Endodermal cell (in vitro differentiated cells): Measurements from ENCODE around the gene PLXDC1. TPM values are rescaled to one million over a fixed set of nuclear protein-coding genes. Genes with fewer than 3 reads are reported as not detected.

ENCODE experiments used
- DNase-seq: peaks from one replicate; pipeline ENCODE4 v3.0.0-alpha.2; 2017
- H3K27ac ChIP-seq: 2 replicates; pipeline ENCODE4 v1.5.1; 2013; ENCODE audit warnings: mild to moderate bottlenecking, low read depth, low read length, moderate library complexity
- H3K27me3 ChIP-seq: 2 replicates; pipeline ENCODE4 v1.6.1; 2013; ENCODE audit warnings: mild to moderate bottlenecking, low read length, moderate library complexity; ENCODE audit not compliant: insufficient read depth, control insufficient read depth, poor library complexity, severe bottlenecking
- H3K36me3 ChIP-seq: 2 replicates; pipeline ENCODE4 v1.7.0; 2013; ENCODE audit warnings: mild to moderate bottlenecking, low read length, moderate library complexity; ENCODE audit not compliant: control insufficient read depth, insufficient read depth
- H3K4me1 ChIP-seq: one replicate; pipeline ENCODE4 v1.7.0; 2013; ENCODE audit warnings: low read length; ENCODE audit not compliant: control insufficient read depth, insufficient read depth
- H3K4me3 ChIP-seq: 2 replicates; pipeline ENCODE4 v1.5.1; 2013; ENCODE audit warnings: mild to moderate bottlenecking, low read length, moderate library complexity
- H3K9ac ChIP-seq: 2 replicates; pipeline ENCODE4 v1.6.1; 2013; ENCODE audit warnings: mild to moderate bottlenecking, low read length, moderate library complexity; ENCODE audit not compliant: poor library complexity, severe bottlenecking; ENCODE audit errors: extremely low read depth
- H3K9me3 ChIP-seq: 2 replicates; pipeline ENCODE4 v1.6.1; 2013; ENCODE audit warnings: mild to moderate bottlenecking, low read length, moderate library complexity; ENCODE audit not compliant: control insufficient read depth
- H3K27ac Mint-ChIP-seq: 2 replicates; pipeline ENCODE4 v1.8.0; 2020; ENCODE audit warnings: mixed read lengths
- H3K27me3 Mint-ChIP-seq: 2 replicates; pipeline ENCODE4 v1.8.0; 2021; ENCODE audit warnings: mild to moderate bottlenecking, mixed read lengths; ENCODE audit not compliant: insufficient read depth
- H3K36me3 Mint-ChIP-seq: 2 replicates; pipeline ENCODE4 v1.8.0; 2020; ENCODE audit warnings: low read depth, mixed read lengths
- H3K4me1 Mint-ChIP-seq: 2 replicates; pipeline ENCODE4 v1.8.0; 2020; ENCODE audit warnings: mixed read lengths
- H3K4me3 Mint-ChIP-seq: 2 replicates; pipeline ENCODE4 v1.8.0; 2020; ENCODE audit warnings: mild to moderate bottlenecking, moderate library complexity, mixed read lengths
- H3K9me3 Mint-ChIP-seq: 2 replicates; pipeline ENCODE4 v1.8.0; 2020; ENCODE audit warnings: mild to moderate bottlenecking, mixed read lengths
- WGBS, 2 experiments: methylation state at CpG; one replicate each; pipeline versions ENCODE4 v1.1.5 to v1.1.7; 2013; ENCODE audit warnings: missing lambda C conversion rate in 2 of 2, mixed read lengths in 1 of 2; ENCODE audit not compliant: insufficient coverage in 1 of 2, insufficient read length in 1 of 2; 5-methylcytosine and 5-hydroxymethylcytosine counted together
- total RNA-seq, 2 donors: library from RNA; stranded (reverse); fragmentation: NEBNext Ultra II Directional in 1 of 2; extraction: Animal tissue kit (Norgen Biotek cat#: 25700) in 1 of 2; gene quantifications; 2 replicates in 1 of 2; 3 replicates in 1 of 2; pipeline ENCODE4 v1.2.1, GENCODE V29; 2021
- TF ChIP-seq, protein P1 (sequence below): fragments of 200-600 bp; sonication (generic); conservative IDR thresholded peaks from 2 replicates; pipeline ENCODE4 v1.5.0; 2021; ENCODE audit warnings: antibody characterized with exemption, mild to moderate bottlenecking

PLXDC1 gene
- total RNA-seq, 2 donors from 2014 or later = 9.0 TPM

DNA sequence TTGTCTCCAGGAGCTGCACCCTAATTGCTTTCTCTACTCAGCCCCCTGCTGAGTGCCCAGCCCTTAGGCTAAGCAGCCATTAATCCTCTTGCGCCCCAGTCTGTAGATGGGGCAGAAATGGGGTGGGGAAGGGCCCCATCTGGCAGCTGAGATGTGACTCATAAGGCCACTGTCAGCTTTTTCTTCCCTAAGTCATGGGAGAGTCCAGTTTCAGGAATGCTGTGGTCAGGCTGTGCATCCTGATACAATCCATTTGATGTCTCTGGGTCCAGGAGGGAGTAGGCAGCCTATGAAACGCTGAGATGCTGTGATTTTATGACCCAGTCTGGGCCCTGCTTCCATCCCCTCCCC is 12.3 kb downstream of the PLXDC1 start:
- no peaks in the 10 kb centered on the region for H3K4me1 ChIP-seq
- no peaks in the 10 kb centered on the region for H3K27me3 ChIP-seq
- DNase-seq = no peak
- H3K4me3 ChIP-seq = no peak overlapping the region
- no peak overlapping the region for H3K27ac ChIP-seq
- H3K4me1 Mint-ChIP-seq = no peaks in the 10 kb centered on the region
- peaks cover 3% of the 10 kb centered on the region for H3K9me3 Mint-ChIP-seq
- no peaks in the 10 kb centered on the region for H3K36me3 Mint-ChIP-seq
- H3K36me3 ChIP-seq = no peaks in the 10 kb centered on the region
- peaks cover 5% of the 10 kb centered on the region for H3K9me3 ChIP-seq
- H3K9ac ChIP-seq = no peak overlapping the region
- H3K4me3 Mint-ChIP-seq = no peak overlapping the region
- 91 to 100% methylated on average over 2 of the region's 2 CpGs for WGBS, 2 experiments
- no peaks in the 10 kb centered on the region for H3K27me3 Mint-ChIP-seq
- TF ChIP-seq, protein P1, sequence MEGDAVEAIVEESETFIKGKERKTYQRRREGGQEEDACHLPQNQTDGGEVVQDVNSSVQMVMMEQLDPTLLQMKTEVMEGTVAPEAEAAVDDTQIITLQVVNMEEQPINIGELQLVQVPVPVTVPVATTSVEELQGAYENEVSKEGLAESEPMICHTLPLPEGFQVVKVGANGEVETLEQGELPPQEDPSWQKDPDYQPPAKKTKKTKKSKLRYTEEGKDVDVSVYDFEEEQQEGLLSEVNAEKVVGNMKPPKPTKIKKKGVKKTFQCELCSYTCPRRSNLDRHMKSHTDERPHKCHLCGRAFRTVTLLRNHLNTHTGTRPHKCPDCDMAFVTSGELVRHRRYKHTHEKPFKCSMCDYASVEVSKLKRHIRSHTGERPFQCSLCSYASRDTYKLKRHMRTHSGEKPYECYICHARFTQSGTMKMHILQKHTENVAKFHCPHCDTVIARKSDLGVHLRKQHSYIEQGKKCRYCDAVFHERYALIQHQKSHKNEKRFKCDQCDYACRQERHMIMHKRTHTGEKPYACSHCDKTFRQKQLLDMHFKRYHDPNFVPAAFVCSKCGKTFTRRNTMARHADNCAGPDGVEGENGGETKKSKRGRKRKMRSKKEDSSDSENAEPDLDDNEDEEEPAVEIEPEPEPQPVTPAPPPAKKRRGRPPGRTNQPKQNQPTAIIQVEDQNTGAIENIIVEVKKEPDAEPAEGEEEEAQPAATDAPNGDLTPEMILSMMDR = no peak
- no peak overlapping the region for H3K27ac Mint-ChIP-seq

DNA sequence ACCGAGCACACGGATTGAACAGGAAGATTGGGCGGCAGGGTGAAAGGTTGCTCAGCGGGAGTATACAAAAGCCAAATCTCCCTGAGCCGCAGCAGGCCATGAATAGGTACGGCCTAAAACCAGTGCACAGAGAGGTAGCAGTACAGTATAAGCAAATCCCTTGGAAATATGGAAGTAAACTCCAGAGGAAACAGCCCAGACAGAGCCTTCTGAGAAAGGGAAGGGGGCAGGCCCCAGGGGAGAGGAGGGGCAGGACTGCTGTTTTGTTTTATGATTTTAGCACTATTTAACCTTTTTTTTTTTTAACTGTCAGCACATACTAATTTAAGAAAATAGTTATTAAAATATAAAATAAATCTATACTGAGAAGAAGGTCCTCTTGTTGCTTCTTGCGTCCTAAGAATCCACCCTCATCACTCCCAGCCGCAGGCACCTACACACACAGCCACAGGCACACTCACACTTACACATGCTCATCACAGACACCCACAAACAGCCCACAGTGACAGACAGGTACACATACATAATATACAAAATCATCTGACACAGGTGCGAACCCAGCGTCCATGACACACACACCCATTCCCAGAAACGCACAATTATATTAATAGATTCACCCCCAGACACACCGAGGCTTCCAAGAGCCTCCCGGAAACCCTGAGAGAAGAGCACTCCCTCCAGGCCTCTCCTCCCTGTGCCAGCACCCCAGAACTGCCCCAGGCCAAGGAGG is 12.8 kb downstream of the PLXDC1 start:
- Histone ChIP-seq H3K36me3 (no peaks in the 10 kb centered on the region), H3K27ac (no peak overlapping the region), H3K9ac (no peak overlapping the region), H3K4me3 (no peak overlapping the region), H3K9me3 (peaks cover 5% of the 10 kb centered on the region), H3K27me3 (no peaks in the 10 kb centered on the region), H3K4me1 (no peaks in the 10 kb centered on the region)
- Mint-ChIP-seq H3K4me1 (no peaks in the 10 kb centered on the region), H3K27ac (no peak overlapping the region), H3K9me3 (peaks cover 3% of the 10 kb centered on the region), H3K27me3 (no peaks in the 10 kb centered on the region), H3K36me3 (no peaks in the 10 kb centered on the region), H3K4me3 (no peak overlapping the region)
- TF ChIP-seq, protein P1 = no peak
- 94 to 97% methylated on average over 9 to 13 of the region's 13 CpGs for WGBS, 2 experiments
- DNase-seq = no peak

DNA sequence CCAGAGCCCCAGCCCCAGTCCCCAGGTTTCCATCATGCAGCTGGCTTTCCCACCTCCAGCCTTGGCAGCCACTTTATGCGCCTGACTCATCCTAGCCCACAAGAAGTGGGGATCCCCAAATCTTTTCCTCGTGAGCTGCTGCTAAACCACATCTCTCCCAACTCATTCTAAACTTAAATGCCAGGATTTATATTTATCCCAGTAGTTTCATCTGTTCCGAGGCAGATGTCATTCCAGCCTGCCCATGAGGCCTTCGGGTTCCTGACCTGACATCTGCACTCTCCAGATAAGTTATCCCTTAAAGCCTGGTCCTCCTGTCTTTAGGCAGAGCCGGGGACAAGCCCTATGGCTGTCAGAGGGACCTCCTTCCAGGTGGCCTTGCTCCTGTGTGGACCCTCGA is 16.6 kb downstream of the PLXDC1 start:
- WGBS, 2 experiments = 89 to 93% methylated on average over 6 of the region's 6 CpGs
- Histone ChIP-seq H3K27me3 (no peaks in the 10 kb centered on the region), H3K9me3 (no peaks in the 10 kb centered on the region), H3K36me3 (no peaks in the 10 kb centered on the region), H3K27ac (no peak overlapping the region), H3K4me1 (no peaks in the 10 kb centered on the region), H3K4me3 (no peak overlapping the region), H3K9ac (no peak overlapping the region)
- Mint-ChIP-seq H3K9me3 (no peaks in the 10 kb centered on the region), H3K27me3 (no peaks in the 10 kb centered on the region), H3K4me1 (no peaks in the 10 kb centered on the region), H3K4me3 (no peak overlapping the region), H3K27ac (no peak overlapping the region), H3K36me3 (no peaks in the 10 kb centered on the region)
- TF ChIP-seq, protein P1 = no peak
- DNase-seq = no peak
